HG03558 (cell line): ENCODE measurements around the gene ACP2.

ENCODE experiments used
- ATAC-seq: cut with Tn5 transposase; IDR thresholded peaks from one replicate; pipeline ENCODE4 v1.9.1; 2021; ENCODE audit warnings: moderate number of reproducible peaks; ENCODE audit not compliant: unreplicated experiment; ENCODE audit errors: extremely low read depth

The ACP2 gene

DNA sequence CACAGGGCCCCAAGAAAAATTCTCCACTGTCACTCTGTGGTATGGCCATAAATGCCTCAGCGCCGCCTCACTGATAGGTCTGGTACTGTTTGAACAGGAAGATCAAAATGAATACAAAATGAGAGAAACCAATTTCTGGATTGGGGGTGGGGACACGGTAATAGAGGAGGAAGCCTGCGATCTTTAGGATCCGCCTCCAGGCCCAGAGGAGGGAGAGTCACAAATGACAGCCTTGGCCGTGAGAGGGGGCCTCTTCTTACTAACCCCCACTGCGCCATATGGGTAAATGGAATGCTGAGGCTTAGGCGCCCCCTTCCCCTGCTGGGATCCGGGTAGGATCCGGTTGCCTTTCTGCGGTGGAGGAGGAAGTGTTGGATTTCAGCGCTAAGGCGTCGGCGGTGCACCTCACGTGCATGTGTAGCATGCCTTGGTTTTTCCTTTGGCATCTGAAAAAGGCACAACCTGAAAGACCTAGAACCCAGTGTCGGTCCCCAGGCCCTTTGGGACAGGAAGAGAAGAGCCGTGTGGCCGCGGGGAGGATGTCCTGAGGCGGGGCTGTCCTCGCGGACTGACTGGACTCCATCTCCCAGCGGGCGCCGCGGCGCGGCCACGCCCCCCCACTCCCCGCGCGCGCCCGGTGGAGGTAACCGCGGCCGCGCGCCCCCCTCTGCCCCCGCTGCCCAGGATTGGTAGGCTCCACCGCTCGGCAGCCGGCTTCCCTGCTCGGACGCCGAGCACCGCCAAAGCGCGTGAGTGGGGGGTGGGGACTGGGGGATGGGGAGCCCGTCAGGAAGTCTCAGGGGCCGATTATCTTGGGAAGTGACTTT lies 20.6 kb upstream of the ACP2 start:
- peak; percentile 17 for ATAC-seq

DNA sequence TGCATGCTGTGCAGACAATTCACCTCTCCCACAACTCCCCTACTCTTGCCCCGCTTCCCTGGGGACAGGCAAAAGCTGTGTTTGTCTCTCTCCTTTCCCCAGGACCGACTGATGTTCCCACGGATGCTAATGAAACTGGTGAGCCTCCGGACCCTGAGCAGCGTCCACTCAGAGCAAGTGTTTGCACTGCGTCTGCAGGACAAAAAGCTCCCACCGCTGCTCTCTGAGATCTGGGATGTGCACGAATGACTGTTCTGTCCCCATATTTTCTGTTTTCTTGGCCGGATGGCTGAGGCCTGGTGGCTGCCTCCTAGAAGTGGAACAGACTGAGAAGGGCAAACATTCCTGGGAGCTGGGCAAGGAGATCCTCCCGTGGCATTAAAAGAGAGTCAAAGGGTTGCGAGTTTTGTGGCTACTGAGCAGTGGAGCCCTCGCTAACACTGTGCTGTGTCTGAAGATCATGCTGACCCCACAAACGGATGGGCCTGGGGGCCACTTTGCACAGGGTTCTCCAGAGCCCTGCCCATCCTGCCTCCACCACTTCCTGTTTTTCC lies 19.9 kb upstream of the ACP2 start:
- ATAC-seq, result no peak

DNA sequence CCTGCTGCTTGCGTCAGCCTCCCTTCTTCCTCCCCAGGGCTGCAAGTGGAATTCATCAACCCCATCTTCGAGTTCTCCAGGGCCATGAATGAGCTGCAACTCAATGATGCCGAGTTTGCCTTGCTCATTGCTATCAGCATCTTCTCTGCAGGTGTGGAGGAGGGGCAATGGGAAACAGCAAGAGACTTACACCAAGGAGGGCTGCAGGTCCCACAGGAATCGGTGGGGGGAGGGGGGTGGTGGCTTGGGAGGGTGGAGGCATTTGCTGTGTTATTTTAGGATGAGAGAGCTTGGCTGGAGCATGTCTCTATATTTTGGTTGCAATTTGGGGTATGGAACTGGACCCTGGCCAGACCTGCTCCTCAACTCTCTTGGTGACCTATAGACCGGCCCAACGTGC lies 19.3 kb upstream of the ACP2 start:
- no peak for ATAC-seq

DNA sequence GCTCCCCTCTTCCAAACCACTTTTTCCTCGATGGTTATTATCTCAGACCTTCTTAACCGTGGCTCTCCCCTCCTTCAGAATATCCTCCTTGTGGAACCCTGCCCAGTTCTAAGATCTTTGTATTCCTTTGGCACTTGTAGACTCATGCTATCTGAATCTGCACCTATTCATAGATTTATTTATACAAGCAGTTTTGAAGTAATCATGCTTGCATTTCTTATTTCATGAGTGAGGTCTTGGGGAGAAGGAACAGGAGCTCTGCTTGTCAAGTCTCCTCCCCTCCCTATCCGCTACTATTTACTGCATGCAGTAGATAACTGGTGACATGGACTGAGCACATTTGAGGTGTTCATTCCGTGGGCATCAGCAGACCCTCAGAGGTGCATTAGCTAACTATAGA lies 15.9 kb upstream of the ACP2 start:
- no peak for ATAC-seq

DNA sequence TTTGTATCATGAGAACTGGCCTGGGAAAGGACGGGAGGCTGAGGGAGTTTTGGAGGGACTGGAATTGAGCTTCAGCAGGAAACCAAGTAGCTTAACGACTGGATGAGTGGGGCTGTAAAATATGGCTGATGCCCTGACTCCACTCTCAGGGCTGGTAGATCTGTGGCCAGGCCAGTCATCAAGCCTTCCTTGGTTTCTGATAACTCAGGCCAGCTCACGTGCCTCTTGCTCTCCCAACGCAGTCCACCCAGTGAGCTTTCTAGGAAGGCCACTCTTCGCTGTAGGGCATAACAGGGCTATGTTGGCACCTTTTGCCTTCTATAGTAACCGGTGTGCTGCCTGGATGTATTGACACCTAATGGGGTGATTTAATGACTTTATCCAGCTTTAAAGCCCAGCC lies 15.5 kb upstream of the ACP2 start:
- ATAC-seq, result no peak

DNA sequence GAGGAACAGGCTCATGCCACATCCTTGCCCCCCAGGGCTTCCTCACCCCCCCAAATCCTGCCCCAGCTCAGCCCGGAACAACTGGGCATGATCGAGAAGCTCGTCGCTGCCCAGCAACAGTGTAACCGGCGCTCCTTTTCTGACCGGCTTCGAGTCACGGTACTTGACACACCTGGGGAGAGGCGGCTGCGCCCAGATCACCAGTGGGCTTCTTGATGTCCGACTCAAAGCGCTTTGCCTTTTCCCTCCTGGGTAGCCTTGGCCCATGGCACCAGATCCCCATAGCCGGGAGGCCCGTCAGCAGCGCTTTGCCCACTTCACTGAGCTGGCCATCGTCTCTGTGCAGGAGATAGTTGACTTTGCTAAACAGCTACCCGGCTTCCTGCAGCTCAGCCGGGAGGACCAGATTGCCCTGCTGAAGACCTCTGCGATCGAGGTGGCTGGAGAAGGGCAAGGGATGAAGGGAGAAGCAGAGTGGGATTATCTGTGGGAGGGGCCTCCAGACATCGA lies 12.7 kb upstream of the ACP2 start:
- ATAC-seq, result no peak

DNA sequence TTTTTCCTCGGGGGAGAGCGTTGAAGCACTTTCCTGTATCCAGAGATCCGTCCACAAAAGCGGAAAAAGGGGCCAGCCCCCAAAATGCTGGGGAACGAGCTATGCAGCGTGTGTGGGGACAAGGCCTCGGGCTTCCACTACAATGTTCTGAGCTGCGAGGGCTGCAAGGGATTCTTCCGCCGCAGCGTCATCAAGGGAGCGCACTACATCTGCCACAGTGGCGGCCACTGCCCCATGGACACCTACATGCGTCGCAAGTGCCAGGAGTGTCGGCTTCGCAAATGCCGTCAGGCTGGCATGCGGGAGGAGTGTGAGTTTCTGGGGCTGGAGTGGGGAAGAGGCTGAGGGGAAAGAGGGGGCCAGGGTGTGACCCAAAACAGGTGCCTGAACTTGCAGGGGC lies 11.8 kb upstream of the ACP2 start:
- no peak for ATAC-seq

DNA sequence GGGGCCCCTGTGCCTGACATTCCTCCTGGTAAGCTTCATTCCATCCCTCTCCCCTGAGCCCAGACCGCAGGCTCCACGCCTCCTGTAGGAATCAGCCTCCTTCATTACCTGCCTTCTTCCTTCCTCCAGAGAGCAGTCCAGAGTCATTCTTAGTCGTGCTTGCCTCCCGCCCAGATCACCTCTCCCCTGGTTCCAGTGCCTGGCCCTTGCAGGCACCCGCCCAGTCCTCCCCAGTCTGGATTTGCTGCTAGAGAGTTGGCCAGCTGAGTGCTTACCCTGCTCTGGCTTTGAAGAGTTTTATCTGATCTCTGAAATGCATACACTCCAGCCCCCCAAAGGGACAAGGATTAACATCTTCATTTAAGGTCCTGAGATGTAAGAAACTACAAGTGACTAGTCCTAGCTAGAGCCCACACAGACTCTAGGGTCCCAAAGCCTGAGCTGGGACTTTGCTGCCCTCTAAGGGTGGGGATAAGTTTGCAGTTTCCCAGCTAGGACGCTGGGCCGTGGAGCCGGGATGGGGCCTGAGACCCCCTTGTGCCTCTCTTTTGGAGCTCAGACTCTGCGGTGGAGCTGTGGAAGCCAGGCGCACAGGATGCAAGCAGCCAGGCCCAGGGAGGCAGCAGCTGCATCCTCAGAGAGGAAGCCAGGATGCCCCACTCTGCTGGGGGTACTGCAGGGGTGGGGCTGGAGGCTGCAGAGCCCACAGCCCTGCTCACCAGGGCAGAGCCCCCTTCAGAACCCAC lies 10.8 kb upstream of the ACP2 start:
- no peak for ATAC-seq

DNA sequence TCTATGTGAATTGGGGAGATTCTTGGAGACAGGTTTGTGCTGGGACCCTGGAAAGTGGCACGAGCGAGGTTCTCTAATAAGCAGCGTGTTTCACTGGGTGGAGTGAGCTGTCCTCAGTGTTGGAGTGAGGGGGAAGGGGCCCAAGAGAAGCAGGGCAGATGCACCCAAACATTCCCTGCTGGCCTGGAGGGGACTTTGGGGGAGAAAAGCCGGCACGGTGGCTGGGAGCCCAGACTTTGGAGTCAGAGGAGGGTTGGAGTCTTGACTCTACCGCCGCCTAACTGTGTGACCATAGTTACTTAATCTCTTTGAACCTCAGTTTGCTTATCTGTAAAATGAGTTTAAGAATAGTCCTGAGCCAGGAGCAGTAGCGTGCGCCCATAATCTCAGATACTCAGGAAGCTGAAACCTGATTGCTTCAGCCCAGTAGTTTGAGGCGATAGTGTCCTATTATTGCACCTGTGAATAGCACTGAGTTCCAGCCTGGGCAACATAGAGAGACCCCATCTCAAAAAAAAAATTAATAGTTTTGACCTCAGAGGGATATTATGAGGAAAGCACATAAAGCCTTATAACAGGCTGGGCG lies 9.8 kb upstream of the ACP2 start:
- ATAC-seq, result no peak

DNA sequence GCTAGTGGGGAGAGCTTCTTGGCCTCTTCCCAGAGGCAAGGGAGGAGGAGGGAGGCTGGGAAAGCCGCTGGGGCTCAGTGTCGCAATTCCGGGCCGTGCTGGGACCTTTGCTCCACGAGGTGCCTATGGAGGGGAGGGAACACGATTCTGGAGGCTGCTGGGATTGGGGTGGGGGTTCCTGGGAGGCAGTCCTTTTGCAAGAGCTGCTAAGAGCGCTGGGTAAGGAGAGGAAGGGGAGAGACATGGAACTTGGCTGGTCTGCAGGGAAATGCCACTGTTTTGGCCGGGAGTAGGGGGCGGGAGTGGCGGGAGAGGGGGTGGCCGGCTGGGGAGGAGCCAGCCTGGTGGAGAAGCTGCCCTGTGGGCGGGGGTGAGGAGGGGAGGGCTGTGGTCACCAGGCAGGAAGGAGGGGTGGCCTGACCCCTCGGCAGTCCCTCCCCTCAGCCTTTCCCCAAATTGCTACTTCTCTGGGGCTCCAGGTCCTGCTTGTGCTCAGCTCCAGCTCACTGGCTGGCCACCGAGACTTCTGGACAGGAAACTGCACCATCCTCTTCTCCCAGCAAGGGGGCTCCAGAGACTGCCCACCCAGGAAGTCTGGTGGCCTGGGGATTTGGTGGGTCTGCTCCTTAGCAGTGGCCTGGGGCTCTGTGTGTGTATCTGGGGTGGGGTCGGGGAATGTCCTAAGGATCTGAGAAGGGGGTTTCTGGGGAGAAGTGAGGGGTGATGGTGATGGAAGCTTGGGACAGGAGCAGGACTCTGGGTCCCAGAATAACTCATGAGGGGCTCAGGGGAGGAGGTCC lies 9.1 kb upstream of the ACP2 start, which contains the start of gene NR1H3:
Gene NR1H3, plus strand, starts transcription at position 480 of the 800 bp plus-strand sequence. CDS start 1,221 bp downstream, outside the sequence.
- no peak for ATAC-seq

DNA sequence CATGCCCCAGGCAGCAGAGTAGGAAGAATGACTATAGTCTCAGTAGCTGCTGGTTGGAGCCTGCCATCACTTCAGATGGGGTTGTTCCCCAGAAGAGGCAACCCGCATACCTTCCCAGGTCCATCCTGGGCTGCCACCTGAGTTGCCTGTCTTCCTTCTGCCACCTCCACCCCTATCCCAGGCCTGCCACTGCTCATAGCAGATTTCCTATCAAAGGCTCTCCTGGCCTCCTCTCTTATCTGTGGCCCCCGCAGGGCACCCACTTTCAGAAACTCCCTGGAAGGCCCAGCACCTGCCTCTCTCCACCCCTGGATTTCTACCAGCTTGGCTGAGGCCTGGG lies 8.5 kb upstream of the ACP2 start:
- no peak for ATAC-seq

DNA sequence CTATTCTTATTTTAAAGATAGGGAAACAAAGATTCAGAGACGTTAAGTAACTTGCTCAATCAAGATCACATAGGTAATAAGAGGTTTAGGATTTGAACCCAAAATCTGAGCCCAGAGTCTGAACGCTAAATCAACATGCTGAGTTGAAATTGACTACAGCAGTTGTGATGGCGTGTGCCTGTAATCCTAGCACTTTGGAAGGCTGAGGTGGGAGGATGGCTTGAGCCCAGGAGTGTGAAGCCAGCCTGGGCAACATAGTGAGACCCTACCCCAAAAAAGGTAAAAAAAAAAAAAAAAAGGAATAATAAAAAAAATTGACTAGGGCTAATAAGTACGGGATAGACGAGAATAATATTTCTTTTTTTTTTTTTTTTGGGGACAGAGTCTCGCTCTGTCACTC lies 7.8 kb upstream of the ACP2 start:
- no peak for ATAC-seq

DNA sequence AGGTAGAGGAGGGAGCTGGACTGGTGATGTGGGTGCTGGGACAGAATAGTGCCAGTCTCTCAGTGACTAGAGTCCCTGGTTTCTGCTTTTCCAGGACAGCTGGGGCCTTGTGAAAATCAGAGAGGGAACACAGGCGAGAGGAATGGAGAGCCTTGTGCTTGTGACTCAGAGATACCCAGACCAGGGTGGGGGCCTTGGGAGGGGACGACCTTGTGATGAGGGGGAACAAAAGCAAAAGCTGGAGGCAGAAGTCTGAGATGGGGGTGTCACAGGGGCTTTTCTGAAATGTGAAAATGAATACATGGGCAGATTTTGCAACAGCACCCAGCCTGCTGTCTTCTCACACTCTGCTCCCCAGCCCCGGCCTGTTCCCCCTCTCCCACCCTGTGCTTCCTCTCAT lies 5.8 kb upstream of the ACP2 start:
- no peak for ATAC-seq

DNA sequence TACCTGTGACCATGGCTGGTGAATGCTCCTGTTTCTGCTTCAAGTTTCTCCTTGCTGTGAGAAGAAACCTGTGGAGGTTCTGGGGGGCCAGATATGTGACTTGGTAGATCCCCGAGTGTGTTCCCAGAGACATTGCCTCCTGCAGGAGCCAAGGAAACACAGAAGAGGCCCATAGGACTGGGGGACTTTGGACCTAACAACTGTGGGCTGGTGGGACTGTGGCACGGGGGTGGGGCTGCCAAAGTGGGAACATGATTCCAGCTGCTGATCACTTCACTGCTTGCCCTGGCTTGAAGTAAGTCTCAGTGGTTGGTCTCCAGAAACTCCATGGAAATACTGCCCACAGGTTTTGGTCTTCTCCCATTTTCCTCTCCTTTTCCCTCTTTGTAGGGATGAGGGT lies 5.0 kb upstream of the ACP2 start:
- ATAC-seq, result no peak

DNA sequence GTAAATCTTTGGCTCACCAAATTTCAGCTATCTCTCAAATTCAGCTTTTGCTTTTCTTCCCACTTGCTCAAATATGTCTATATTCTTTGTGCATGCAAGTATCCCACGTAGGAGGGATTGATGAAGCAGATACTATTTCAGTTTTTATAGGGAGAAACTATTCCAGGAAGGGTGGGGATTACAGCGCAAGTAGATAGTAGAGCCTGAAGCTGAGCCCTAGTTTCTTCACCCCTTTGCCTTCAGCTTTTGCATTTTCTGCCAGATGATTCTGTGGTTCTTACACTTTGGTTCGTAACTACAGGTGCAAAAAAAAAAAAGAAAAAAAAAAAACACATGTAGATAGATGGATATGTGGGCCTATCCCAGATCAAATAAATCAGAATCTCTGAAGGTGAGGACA lies 3.1 kb upstream of the ACP2 start:
- no peak for ATAC-seq

DNA sequence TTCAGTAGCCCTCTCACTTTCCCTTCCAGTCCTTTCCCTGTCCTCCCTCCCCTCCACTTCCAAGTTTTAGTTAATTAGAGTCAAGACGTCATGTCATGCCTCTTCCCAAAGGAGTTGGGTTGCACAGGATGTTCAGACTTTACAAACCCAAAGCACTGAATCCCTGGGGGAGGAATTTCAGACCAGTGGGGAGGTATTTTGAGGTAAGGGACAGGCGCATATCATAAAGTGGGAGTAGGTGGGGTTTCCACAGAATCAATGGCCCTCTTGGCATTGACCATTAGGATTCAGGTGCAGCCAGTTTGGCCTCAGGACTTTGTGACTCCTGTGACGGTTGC lies 733 bp upstream of the ACP2 start:
- no peak for ATAC-seq

DNA sequence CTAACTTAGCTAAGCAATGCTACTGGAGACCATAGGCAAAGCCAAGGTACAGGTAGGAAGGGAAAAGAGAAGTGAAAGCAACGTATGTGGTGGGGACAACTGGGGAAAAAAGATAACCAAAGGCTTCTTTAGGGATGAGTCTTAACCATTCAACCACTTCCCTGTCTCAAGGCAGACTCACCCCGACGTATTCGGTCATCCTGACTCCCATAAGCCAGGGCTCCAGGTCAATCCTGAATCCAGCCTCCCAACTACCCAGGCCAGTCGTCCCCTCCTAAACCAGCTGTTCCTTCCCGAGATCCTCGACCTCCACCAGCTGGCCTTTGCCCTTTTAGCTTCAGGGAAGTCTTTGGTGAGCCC lies 330 bp downstream of the ACP2 start:
- peak; percentile 15 for ATAC-seq

DNA sequence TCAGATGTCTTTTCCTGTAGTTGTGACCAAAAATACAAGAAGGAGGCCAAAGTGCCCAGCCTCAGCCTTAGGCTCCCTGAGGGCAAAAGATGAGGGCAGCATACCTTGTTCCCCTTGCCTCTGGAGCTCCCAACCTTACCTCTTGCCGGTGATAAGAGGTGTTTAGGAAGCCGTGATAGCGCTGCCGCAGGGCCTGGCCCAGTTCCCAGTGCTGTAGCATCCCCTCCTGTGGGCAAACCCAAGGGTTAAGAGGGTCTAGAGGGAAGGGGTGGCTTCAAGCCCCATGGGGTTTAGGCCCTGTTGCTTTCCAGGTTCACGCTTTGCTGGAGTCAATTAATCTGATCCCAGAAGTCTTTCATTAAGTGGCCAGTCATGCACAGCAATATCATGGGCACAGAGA lies 1.1 kb downstream of the ACP2 start:
- ATAC-seq, result no peak

DNA sequence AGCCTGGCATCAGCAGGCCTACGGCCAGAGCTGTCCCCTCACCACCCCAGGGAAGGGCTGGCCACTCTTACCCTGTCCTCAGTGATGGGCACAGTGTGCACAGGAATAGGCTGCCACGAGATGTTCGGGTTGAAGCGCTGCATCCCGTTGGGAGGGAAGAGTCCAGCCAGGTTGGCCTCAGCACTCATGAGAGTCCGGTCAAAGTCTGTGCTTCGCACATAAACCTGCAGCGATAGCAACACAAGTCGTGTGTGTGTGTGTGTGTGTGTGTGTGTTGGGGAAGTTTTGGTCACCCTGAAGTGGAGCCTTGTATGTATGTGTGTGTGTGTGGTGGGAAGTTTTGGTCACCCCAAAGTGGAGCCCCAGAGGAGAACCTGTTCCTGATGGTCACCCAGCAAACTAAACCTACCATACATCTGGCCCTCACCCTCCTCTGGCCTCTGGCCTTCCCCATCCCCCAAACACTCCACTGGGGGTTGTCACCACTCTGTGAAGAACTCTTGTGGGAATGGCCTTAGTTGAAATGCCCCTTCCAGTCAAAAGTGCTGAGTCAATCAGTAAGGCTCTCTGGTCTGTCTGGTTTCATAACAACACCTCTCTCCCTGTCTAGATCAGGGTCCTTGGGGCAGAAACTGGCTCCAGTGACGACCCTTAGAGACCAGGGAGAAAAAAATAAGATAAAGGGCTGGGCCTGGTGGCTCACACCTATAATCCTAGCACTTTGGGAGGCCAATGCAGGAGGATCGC lies 2.8 kb downstream of the ACP2 start:
- ATAC-seq, result no peak
